IPS DF 4.7 (cell line): Measurements from ENCODE around the gene ANO7.

Experiments used
- DNase-seq: peaks from one replicate; pipeline ENCODE4 v3.0.0-alpha.2; 2013; ENCODE audit warnings: low spot score; ENCODE audit errors: extremely low read depth

Gene ANO7

DNA sequence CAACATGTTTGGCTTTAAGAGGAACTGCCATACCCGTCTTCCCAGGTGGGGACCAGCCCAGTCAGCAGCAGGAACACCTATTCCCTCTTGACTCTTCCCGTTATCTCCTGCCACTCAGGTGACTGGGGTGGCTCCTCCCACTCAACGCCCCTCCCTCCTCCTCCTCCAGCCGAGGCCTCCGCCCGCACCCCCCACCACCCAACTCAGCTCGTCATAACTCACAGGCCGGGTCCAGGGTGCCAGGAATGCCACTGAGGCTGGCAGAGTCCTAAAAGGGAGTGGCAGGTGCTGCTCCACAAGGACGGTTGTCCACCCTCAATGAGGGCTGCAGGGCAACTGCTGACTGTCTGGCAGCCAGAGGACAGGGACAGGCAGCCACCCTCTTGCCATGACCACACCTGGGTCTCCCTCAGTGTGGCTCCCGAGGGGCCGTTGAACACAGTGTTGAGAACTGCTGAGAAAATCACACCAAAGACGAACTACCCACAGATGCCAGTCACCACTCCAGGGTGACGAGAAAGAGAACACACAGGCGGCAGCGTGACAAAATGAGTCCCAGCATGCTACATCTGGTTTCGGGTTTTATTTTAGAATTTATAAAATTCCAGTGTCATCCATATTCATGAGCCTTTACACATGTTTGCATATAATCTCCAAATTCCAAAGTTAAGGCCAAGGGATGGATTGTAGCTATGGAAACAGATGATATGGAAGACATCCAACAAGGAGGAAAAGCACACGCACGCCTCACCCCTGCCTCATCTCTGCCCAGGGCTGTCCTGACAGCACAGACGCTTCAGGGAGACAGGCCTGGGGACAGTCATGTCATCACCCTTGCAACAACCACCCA lies 38.5 kb downstream of the ANO7 start:
- DNase-seq, result no peak

DNA sequence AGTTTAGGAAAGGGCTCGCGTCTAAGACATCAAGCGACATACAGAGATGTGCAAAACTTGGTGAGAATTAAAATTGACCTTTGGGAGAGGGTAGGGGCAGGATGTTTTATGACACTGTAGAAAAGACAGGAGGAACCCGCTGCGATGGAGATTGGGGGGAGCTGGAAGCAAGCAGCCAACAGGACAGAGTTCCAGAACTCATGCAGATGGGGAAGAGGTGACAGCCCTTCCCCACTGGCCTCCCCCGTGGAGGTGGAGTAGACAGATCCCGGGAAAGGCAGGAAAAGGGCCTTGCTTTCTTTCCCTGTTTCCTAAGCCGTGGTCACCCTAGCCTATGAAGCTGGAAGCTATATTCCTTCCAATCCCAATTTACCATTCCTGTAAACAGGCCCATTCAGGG lies 39.1 kb downstream of the ANO7 start:
- no peak for DNase-seq

DNA sequence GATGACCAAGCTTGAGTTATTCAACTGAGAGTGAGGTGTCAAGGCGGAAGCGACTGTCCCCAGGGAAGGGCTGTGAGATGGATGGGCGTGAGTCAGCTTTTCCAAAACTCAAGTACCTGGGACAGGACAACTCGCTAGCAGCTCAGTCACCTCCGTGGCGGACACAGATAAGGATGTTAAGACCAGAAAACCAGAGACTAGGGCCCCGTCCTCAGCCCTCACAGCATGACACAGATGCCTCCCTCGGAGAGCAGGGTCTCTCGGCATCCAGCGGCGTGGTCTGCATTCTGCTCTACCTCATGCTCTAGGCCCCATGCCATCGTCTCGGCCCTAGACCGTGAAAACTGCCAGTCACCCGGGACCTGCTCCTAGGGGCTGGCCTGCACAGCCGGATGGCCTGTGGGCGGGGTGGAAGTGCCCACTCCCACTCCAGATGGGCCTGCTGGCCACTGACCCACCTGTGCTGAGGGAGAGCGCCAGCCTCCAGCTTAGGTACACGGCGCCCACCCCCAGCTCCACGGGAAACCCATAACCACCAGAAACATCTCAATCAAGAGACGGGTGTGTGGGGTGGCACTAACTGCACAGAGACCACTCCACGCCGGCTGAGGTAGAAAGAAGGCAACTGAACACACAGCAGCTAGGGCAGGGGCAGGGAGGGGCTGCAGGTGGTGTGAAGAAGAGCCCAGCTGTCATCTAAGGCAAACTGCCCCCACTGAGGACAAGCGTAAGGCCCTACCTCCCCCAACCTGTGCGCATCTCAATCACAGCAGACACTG lies 39.8 kb downstream of the ANO7 start:
- no peak for DNase-seq

DNA sequence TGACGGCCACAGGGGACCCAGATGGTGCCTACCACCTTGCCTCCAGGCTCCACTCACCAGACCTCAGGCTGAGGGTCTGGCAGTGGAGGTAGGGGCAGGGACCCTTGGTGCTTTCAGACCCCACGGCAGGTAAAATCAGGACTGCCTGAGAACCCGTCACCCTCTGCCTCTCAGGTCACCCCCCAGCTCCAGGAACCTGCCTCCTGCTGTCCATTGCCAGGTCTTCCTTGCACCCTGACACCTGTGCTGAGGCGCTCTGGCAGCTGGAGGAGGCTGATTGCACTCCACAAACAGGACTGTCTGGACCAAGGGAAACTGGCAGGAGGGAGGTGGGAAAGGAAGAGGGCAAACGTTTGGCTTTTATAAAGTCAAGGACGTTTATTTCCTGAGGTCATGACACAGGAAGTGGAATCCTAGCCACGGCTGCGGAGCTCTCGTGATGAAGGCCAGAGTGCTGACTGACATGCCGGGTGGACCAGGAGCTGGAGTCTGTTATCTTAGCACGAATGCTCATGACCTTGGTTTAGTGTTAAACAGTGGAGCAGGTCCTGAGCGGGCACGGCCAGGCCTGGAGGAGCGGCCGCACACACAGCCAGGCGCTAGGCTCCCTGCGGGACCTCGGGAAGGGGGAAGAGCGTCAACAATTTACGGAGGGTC lies 40.5 kb downstream of the ANO7 start:
- DNase-seq, result no peak

DNA sequence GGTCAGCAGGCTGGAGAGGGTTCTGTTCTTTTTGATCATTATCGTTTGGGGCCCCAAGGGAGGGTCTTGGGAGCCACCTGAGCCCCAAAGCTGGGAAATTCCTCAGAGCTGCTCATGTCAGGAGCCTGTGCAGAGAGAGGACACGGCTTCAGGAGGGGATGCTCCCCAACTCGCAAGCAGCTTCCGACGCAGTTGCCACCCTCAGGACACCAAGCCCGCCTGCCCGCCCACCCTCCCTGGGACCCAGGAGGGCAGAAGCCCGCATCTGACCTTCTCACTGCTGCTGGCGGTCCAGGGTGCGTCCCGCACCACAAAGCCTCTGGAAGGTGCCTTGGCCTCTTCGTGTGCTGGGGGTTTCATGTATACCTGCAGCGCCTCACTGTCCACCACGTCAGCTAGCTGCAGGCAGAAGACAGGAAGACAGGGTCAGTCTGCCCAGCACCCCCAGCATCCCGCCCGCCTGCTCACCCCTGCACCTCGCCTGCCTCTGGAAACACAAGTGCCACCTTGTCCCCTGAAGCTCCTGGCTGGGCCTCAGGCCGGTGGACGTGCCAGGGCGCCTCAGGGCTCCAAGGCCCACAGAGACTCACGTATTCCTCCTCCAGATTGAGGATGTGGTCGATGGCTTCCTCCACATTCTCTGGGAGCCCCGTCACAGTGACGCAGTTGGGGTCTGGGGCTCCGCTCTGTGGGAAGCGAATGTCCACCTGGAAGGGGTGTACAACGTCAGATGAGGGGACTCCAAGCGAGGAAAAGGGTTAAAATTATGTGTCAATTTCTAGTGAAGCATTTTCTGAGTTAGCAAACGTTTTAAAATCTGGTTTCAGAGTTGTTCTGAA lies 41.3 kb downstream of the ANO7 start:
- no peak for DNase-seq

DNA sequence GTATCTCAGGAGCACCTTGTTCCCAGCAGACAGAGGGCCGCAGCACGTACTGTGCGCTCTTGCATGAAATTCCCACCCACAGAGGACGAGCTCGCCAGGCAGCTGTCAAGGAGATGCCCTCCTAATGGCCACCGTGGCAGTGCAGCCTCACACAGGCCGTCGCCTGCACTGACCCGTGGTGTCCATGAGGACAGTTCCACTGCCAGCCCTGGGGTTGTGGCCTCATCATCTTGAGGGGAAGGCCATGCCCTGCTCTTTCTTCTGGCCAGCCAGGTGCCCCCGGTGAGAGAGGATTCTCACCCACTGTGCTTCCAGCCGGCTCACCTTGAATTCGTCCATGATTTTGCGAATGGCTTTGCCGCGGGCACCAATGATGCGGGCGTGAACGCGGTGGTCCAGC lies 42.0 kb downstream of the ANO7 start:
- no peak for DNase-seq

DNA sequence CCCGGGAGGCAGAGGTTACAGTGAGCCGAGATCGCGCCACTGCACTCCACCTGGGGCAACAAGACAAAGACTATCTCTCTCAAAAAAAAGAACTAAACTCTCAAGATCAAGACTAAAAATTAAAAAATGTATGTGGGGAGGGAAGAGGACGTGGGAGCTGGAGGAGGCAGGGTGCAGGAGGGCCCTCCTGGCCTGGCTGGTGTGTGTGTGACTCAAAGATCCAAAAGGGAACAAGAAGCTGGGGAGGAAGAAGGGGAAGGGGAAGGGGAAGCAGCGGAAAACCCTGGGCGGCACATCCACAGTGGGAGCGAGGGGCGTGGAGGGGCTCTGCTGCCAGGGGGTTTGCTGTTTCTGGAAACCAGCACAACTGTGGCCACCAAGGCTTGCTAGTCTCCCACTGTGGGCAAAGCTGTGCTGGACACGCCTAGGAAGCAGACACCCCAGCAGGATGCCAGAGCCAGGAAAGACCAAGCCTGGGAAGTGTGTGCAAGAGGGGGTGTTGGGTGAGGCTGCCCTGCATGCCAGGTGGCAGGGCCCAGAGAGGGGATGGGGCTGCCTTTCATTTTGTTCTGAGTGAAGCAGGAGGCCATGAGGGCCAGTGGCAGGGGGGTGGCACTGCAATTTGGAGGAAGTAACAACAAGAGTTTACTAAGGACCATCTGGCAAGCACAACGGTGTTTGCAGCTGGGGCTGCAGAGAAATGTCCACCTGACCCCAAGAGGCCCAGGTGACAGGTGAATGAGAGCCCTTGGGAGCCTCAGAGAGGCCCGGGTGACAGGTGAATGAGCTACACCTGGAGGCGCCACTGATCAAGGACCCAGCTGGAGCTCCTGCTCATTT lies 44.5 kb downstream of the ANO7 start:
- DNase-seq, result no peak

DNA sequence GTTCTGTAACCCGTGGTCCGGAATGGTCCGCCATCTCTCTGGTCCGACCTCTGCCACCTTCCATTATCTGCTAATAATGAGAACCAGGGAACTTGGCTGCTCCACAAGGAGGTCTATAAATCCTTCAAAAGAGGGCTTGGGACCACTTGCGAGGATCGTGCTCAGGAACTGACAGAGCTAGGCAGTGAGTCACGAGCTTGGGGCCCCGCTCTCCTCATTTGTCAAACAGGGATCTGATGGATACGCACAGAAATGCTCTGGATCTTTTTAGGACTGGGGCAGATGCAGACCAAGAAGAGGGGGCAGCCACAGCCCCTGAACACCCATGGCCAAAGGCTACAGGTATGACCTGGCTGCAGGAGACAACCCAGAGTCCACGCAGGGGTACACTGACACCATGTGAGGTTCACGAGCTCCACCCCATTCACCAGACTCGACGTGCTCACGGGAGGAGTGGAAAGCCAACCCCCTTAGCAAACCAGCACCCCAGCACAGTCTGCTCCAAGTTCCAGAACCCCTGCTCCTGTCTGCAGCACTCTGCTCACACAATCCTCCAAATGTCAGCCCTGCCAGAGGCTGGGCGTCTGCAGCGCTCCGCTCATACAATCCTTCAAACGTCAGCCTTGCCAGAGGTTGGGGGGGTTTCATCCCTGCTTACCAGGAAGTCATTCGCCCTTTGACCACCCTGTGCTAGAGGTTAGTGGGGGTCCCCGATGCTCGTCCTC lies 45.8 kb downstream of the ANO7 start:
- DNase-seq, result no peak

DNA sequence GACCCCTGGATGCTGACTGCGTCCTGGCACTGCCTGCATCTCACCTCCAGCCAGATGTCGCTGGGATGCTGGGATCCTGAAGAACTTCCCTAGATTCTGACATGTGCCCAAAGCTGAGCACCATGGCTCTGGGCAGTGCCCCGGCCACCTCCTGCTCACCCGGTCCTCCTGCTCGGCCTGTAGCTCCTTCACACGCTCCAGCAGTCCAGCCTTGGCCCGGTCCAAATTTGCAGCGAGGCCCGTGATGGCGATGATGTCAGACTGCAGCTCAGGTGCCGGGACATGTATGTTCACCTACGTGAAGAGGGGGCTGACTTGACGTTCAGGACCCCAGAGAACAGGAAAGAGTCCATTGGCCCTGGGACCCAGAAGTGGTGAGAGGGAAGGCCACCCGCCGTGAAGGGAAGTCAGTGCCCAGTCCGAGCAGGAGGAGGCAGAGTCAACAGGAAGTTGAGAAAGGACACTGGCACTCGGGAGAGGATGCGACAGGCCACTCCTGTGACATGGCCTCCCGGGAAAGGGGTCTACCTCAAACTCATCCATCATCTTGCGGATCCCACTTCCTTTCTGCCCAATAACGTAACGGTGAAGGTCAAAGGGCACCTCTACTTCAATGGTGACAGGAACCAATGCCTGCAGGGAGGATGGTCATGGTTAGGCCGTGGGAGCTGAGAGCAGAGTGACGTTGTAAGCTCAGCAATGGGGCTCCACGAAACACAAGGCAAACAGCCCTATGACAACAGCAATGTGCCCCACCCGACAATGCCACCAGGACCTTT lies 46.7 kb downstream of the ANO7 start:
- DNase-seq, result no peak

DNA sequence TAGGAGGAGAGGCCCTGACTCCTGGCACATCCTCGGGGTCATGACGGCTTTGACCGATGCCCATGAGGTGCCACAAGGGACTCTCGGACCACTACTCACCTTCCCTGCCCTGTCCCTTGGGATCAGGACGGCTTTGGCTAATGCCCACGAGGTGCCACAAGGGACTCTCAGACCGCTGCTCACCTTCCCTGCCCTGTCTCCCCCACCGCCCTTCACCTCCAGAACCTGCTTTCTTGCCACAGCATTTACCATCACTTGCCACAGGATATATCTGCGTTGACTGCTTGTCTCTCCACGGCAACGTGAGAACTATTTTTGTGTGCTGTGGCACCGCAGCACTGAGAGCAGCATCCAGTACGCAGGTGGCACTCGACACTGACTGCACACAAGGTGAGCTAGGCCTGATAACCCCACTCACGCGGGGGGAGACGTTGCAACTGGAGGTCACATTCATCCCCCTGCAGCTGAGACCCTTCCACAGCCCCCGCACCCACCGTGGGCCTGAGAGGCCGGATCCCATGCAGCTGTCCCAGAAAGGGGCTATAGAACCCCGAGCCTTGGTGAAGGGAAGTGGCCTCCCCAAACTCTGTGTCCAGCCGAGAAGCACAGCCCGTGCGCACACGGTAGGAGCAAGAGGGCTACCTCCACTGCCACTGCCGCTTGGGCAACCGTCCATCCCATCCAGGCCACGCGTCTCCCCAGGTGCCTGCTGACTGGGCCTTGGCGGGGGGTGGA lies 47.5 kb downstream of the ANO7 start:
- DNase-seq, result no peak

DNA sequence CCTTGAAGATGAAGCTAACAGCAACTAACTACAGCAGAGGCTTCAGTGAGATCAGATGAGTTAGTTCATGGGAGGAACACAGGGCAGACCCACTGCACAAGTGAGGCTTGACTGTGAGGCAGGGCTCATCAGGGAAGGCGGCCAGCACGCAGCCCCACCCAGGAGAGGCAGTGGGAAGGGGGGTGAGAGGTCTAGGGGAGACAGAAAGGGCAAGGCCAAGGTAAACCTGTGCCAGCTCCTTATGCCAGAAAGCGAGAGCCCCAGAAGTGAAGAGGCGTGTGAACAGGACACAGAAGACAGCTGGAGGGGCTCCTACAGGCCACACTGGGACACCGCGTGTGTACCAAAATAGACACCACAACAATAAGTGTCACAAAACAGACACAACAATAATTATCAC lies 48.6 kb downstream of the ANO7 start:
- DNase-seq, result no peak

DNA sequence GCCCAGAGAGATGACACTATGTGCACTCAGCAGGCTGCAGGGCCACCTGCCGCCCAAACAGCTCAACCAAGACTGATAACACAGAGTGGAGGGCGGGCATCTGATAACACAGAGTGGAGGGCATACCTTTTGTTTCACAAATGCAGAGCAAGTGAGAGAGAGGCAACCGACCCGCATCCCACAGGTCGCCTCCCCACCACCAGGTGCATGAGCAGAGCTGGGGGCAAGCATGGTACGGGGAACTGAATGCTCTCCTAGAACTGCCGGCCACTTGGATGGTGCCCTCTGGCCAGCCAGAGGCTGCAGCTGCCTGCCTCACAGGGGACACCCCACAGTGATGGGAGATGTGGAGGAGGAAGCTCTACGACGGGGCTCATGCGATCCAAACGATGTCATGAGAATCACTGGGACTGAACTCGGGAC lies 49.5 kb downstream of the ANO7 start:
- no peak for DNase-seq

DNA sequence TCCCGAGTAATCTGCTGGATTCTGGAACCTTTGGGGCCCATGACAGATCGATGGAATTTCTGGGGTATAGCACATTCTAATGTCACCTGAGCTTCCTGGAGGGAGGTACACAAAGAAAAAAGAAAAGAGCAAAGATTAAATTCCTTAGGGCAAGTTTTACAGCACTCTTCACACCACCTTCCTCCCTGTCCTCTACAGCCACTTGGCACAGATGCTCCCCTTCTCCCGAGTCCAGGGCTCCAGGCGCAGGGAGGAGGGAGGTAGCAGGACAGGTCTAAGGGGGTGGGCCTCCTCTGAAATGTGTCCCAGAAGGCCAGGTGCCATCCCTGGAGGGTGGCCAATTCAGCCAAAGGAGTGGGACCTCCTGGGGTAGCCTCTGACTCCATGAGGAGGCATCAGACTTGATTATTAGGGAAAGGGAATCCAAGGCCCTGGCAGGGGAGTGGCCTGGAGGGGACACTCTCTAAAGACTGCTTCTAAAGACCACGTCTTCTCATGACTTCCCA lies 50.3 kb downstream of the ANO7 start:
- no peak for DNase-seq

DNA sequence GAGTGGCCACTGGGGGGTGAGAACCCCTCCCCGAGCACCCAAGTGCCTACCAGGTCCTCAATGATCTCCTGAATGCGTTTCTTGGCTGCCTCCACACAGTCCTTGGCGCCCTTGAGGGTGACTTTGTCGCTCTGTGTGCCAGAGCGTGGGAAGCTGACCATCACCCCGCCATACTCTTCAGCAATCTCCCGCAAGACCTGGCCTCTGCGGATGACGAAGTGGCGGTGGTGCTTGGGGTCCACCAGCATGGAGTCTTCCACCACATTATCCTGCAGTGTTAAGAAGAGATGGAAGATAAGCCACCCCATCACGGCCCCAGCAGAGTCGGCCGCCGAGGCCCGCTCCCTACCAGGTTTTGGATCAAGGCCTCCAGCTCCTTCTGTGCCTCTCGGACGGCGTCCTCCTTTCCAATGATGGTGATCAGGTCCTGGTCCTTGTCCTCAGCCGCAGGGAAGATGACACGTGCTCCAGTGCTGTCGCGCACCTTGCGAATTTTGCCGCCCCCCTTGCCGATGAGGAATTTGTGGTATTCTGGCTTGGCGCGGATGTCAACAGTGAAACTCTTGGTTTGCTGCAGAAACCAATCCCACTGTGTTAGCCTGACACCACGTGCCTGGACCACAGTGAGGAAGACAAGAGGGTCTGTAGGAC lies 51.2 kb downstream of the ANO7 start:
- no peak for DNase-seq

DNA sequence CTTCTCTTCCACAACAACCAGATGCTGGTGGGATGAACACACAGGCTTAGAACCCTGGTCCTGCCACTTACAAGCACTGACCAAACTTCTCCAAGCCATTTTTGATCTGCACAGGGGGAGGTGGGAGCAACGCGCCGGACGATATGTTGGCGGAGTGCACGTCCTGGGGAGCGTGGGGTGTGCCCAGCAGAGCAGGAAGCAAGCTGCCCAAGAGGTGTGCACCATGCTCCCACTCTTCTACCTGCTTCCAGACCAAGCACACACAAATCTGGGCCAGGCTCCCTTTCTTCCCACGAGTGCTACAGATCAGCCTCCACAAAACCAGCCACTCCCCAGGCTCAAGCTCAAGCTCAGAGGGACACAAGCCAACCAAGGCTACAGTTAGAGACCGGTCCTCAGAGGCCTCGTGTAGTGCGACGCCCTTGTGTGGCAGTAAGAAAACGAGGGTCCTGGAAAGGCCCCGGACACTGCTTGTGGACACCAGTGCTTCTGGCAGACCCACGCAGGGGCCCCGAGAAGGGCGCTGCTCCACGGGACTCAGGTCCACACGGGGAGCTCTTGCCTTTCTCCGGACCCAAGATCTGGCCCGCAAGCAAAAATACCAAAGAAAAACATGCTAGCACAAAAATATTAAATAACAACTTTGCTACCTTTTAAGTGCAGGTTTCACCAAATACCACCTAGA lies 52.0 kb downstream of the ANO7 start:
- no peak for DNase-seq

DNA sequence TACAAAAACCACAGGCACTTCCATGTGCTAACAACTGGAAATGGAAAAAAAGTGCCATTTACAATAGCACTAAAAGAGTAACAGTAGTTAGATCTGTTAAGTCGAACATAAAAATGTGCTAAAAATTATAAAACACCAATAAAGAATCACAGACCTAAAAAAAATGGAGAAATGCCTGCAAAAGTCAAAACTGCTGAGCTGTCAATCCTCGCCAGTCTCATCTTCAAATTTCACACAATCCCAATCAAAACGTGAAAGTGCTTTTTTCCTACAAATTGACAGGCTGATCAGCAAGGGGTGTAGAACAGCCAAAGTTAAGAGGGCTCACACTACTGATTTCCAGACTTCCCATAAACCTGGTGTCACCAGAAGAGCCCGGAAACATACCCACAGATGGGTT lies 53.2 kb downstream of the ANO7 start:
- no peak for DNase-seq

DNA sequence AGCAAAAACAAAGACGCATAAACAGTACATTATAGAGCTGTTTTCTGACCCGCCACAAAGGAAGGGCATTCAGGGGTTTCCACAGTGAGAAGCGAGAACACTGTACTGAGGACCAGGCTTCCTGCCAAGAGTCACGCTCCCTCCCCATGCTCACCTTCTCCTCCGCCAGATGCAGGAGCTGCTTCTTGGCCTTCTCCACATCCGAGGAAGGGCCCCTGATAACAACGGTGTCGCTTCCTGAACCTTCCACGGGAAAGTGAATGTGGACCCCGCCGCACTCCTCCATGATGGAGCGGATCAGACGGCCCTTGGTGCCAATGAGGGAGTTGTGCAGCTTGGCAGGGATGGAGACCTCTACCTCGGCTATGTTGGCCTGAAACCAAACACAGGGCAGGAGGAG lies 53.8 kb downstream of the ANO7 start:
- no peak for DNase-seq
